ENCODE results near the gene RFTN1. TPM values are rescaled to one million over a fixed set of nuclear protein-coding genes. Genes with fewer than 3 reads are reported as not detected.
A peak's percentile ranks its signal among the peaks of the same experiment; 100 is the strongest.

Gene RFTN1
- total and polyA plus RNA-seq, 7 donors = 10.9 to 26.4 (median 22.2) TPM

GRCh38 chr3:16464511-16465148 lies 48.9 kb downstream of the RFTN1 start:
- intact Hi-C loops (cut with DNase I) = no loop called here
- TF ChIP-seq POLR2AphosphoS5 (IDR thresholded peaks at IDR 0.05) = no peak
- no peak for TF ChIP-seq EP300 (IDR thresholded peaks at IDR 0.05)
- TF ChIP-seq POLR2A (IDR thresholded peaks at IDR 0.05) = no peak
- TF ChIP-seq CTCF (IDR thresholded peaks at IDR 0.05) = no peak
- no peaks in the 10 kb centered on the region for H3K9me3 ChIP-seq
- H3K4me1 ChIP-seq = no peaks in the 10 kb centered on the region
- H3K4me3 ChIP-seq = no peak overlapping the region
- WGBS, 2 donors = 81 to 87% methylated on average over 3 of the region's 3 CpGs
- DNase-seq = no peak
- H3K27me3 ChIP-seq = no peaks in the 10 kb centered on the region
- peak overlapping the region in 1 of 4 donors; percentile 52 for H3K27ac ChIP-seq
- no peaks in the 10 kb centered on the region for H3K36me3 ChIP-seq

- Histone ChIP-seq H3K9me3 (no peaks in the 10 kb centered on the region), H3K4me3 (no peak overlapping the region), H3K27ac (peak overlapping the region in 1 of 4 donors; percentile 52), H3K27me3 (no peaks in the 10 kb centered on the region), H3K4me1 (no peaks in the 10 kb centered on the region), H3K36me3 (no peaks in the 10 kb centered on the region)
- TF ChIP-seq POLR2A (IDR thresholded peaks at IDR 0.05) (no peak), CTCF (IDR thresholded peaks at IDR 0.05) (no peak), POLR2AphosphoS5 (IDR thresholded peaks at IDR 0.05) (no peak), EP300 (IDR thresholded peaks at IDR 0.05) (no peak)
- 88 to 92% methylated on average over 5 of the region's 5 CpGs for WGBS, 2 donors
- DNase-seq = no peak
- intact Hi-C loops (cut with DNase I) = no loop called here
These were observed 49.6 kb downstream of the RFTN1 start for GRCh38 chr3:16463914-16464313.

- no peak for DNase-seq
- H3K27ac ChIP-seq = no peak overlapping the region
- intact Hi-C loops (cut with DNase I) = no loop called here
- H3K4me1 ChIP-seq = no peaks in the 10 kb centered on the region
- H3K4me3 ChIP-seq = no peak overlapping the region
- H3K27me3 ChIP-seq = no peaks in the 10 kb centered on the region
- no peaks in the 10 kb centered on the region for H3K36me3 ChIP-seq
- WGBS, 2 donors = 81 to 91% methylated on average over 1 of the region's 1 CpG
- no peak for TF ChIP-seq EP300 (IDR thresholded peaks at IDR 0.05)
- TF ChIP-seq POLR2A (IDR thresholded peaks at IDR 0.05) = no peak
- no peak for TF ChIP-seq CTCF (IDR thresholded peaks at IDR 0.05)
- no peak for TF ChIP-seq POLR2AphosphoS5 (IDR thresholded peaks at IDR 0.05)
- H3K9me3 ChIP-seq = no peaks in the 10 kb centered on the region
These were observed 50.4 kb downstream of the RFTN1 start for GRCh38 chr3:16463119-16463518.

GRCh38 chr3:16462679-16463078 lies 50.8 kb downstream of the RFTN1 start:
- H3K27ac ChIP-seq = no peak overlapping the region
- H3K36me3 ChIP-seq = no peaks in the 10 kb centered on the region
- 55 to 66% methylated on average over 5 of the region's 5 CpGs for WGBS, 2 donors
- no peaks in the 10 kb centered on the region for H3K4me1 ChIP-seq
- no peaks in the 10 kb centered on the region for H3K9me3 ChIP-seq
- H3K27me3 ChIP-seq = no peaks in the 10 kb centered on the region
- no peak for DNase-seq
- TF ChIP-seq CTCF (IDR thresholded peaks at IDR 0.05) (no peak), EP300 (IDR thresholded peaks at IDR 0.05) (no peak), POLR2AphosphoS5 (IDR thresholded peaks at IDR 0.05) (no peak), POLR2A (IDR thresholded peaks at IDR 0.05) (no peak)
- intact Hi-C loops (cut with DNase I) = no loop called here
- no peak overlapping the region for H3K4me3 ChIP-seq

Data from sigmoid colon (tissue), 7 donors.